Measurements from ENCODE around the gene KCNJ15.

KCNJ15 gene

GRCh38 chr21:38267991-38268863 lies 11.4 kb downstream of the KCNJ15 start:
- in situ Hi-C loops (cut with MboI; ENCODE audit: low sequenced_read_pairs) = no loop called here

DNA sequence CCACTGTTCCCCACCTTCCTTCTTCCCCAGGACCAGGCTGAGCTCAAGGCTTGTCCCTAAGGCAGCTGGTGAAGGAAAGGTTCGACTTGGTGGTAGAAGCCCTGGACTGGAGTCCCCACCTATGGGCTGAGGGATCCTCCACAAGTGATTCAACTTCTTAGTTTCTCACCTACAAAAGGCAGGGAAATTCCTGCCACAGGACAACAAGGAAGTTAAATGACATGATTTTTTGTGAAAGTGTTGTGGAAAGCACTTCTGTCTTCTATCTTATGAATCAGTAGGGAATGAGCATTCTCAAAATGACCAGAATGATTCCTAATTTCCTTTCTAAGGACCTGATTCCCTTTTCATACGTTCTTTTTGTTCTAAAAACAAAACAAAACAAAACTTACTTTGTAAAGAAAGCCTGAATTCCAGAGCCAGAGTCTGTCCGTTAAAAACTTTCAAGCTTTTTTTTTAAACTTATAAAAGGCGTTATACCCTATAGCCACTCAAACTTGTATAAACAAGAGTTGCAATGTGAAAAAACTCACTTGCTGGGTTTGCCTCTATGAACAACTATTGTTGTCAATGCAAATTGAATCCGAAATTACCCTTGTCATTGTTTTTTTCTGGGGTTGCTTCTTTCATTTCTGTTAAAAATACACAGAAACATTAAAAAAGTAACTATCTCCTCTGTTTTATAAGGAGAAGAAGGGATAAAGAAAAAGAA lies 12.2 kb downstream of the KCNJ15 start:
- in situ Hi-C loops (cut with MboI; ENCODE audit: low sequenced_read_pairs) = no loop called here

GRCh38 chr21:38269576-38269936 lies 12.8 kb downstream of the KCNJ15 start:
- in situ Hi-C loops (cut with MboI; ENCODE audit: low sequenced_read_pairs) = no loop called here

DNA sequence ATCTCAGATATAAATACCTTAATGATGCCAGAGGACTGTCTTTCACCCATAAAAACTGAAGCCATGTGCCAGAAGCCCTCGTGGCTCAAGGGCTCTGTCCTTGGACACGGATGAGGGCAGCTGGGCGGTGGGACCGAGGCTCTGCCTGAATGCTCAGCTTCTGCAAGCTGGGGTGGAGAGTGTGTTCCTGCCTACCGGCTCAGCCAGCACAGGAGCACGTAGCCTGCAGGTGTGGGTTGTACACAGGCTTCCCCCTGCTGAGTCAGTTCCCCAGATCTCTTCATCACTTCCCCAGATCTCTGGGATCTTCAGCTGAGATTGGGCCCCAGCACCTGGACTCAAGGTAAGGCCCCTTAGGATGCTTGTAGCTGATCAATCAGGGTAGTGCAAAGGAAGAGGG lies 15.4 kb downstream of the KCNJ15 start:
- in situ Hi-C loops (cut with MboI; ENCODE audit: low sequenced_read_pairs) = no loop called here

DNA sequence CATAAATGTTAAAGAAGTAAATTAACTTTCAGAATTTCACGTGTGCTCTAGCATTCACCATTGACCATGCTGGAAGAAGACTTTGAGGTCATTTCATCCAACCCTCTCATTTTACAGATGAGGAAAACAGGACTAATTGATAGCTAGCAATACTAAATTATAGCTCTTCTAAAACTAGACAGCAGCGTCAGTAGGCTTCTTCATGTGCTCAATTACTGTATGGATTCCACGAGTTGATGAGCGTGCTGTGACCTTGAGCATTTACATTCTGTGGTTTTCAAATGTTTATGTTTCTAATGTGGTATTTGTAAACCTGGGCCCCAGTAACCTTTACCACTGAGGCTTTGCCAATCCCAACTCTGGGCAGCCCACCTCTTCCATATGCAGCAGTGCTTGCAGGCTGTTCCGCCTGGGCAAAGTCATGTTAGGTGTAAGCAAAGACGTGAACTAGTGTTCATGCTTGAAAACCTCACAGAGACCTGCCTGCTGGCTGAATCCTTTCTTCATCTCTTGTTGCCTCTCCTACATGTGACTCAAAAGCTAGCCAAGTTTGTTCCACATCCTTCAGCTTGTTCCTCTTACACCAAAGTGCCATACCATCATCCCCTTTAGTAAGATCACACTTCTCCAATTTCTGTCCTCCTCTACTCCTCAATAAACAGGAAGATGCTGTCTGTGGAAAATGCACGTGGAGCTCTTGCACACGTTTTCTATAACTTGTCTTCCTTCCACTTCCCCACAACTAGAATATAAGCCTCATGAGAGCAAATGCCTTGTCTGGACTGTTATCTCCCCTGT lies 17.2 kb downstream of the KCNJ15 start:
- in situ Hi-C loops (cut with MboI; ENCODE audit: low sequenced_read_pairs) = no loop called here

DNA sequence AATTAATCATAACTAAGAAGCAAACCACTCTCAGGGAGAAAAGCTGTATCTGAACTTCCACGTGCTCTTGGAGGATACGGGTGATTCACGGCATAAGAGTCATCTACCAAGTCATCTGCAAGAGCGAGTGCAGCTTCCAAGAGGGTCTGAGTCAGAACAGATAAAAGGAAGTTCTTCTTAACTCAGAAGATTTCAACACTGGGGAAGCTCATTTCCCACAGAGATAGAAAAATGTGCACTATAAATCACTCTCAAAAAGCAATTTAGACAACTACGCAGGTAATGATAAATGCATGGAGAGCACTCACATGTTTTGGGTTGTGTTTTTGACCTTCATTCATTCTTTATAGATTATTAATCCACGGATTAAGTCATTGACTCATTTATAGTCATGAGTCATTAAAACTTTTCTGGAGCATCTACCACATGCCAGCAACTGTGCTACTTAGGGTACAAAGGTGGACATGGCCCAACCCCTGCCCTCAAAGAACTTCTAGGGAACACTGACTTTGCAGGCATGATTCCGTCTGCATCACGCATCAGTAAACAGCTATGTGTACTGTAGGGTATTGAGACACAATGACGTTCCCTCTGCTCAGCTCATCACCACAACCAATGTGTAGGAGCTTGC lies 20.8 kb downstream of the KCNJ15 start:
- in situ Hi-C loops (cut with MboI; ENCODE audit: low sequenced_read_pairs) = no loop called here

DNA sequence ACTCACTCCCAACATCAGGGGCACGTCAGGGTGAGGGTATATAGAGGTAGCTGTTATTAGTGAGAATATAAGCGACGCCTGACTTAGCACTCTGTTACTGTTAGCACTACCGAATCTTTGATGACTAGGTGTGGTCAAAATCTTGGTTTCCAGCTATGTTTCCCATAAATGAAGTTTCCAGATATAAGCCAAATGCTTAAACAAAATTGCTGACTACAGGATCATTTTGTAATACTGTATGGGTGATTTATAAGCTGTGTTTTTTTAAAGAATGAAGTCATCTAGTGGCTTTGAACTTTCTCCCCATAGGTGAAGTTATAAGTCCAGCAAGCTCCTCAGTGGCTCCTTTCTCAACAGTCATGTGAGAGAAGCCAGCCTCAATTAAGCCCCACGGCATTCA lies 23.7 kb downstream of the KCNJ15 start:
- in situ Hi-C loops (cut with MboI; ENCODE audit: low sequenced_read_pairs) = no loop called here

- in situ Hi-C loops (cut with MboI; ENCODE audit: low sequenced_read_pairs) = no loop called here
Measured at GRCh38 chr21:38280867-38281266, 24.1 kb downstream of the KCNJ15 start.

DNA sequence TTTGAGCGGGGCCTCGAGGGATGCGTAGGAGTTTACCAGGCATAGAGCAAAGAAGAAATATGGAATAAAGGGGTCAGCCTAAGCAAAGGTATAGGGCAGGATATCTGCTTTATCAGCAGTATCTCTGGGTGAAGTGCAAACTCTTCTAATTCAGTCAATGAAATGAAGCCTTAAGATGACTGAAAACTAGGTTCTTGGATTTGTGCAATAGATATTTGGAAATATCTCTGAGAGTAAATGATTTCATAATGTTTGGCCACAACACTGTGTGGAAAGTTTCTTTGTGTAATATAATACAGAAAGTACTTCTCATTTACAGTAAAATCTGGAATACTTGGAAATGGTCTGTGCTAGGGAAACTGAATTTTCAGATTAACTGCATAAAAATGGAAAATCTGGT lies 26.1 kb downstream of the KCNJ15 start:
- in situ Hi-C loops (cut with MboI; ENCODE audit: low sequenced_read_pairs) = no loop called here

GRCh38 chr21:38284216-38284615 lies 27.4 kb downstream of the KCNJ15 start:
- in situ Hi-C loops (cut with MboI; ENCODE audit: low sequenced_read_pairs) = no loop called here

DNA sequence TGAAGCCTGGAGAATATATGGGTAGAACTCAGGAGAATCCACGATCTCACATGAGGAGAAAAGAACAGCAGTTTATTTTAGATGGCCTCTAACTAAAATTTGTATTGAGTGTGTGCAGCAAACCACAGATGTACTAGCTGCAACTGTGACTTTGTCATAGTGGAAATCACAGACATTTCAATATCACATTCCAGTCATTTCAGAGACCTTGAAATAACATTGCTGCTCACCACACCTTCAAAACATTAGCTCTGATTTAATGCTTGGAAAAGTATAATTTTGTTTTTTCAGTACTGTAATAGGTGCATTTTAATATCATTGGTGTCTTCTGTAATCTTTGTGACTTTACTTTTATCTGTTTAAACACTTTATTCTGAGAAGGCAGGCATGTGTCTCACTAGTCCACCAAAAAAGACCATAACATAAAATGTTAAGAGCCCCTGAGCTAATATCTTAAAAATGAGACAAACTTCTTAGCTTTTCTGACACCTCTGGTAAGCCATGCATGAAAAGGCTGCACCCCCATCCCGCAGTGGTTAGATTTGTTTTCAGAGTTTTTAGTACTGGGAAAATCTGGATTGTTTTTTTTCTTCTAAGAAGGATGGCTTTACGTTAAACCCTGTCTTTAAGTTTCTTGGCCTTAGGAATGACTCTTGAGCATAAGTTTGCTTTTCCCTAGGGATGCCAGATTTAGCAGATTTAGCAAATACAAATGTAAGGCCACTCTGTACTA lies 30.1 kb downstream of the KCNJ15 start:
- in situ Hi-C loops (cut with MboI; ENCODE audit: low sequenced_read_pairs) = no loop called here

DNA sequence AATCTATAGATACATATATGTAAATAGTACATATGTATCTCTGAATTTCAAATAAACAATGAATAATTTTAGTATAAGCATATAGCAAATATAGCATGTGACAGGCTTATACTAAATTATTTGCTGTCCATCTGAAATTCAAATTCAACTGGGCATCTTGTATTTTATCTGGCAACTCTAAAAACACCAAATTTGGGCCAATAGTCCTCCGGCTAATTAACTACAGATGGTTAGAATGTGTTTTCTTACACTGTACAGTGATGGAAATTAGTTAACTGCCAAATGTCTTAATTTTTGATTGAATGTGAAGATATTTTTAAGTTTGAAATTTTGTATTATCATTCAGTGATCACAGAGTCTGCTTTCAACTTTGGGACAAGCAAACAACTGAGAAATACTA lies 30.7 kb downstream of the KCNJ15 start:
- in situ Hi-C loops (cut with MboI; ENCODE audit: low sequenced_read_pairs) = no loop called here

DNA sequence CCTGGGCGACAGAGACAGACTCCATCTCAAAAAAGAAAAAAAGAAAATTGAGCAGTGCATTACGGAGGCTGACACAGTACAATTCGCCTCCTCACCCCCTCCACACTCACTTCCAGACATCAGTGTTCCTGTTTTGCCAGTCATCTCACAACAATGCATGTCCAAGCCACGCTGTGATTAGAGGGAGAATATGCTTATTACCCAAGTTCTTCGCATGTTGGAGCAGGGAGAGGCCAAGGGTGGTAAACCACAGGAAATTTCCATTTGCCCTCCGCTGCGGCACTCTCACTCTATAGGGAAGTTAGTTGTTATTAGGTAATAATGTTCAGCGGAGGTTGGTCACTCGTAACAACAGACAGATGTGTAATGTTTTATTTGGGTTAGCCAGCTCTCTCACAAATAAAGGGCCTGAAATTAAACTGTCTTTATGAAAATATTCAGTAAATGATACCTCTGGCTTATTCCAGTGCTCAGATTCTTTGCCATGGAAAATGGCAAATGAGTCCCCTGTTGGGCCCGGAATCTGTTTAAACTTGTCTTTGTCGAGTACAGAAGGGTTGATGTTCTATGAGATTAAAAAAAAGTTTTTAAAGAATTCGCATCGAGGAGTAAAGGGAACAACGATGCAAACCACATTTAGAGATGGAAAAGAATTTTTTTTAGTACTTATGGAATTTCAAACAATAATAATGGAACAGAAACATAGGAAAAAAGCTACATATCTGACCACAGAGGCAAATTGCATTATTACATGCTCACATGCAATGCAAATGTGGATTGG lies 33.1 kb downstream of the KCNJ15 start:
- in situ Hi-C loops (cut with MboI; ENCODE audit: low sequenced_read_pairs) = no loop called here

DNA sequence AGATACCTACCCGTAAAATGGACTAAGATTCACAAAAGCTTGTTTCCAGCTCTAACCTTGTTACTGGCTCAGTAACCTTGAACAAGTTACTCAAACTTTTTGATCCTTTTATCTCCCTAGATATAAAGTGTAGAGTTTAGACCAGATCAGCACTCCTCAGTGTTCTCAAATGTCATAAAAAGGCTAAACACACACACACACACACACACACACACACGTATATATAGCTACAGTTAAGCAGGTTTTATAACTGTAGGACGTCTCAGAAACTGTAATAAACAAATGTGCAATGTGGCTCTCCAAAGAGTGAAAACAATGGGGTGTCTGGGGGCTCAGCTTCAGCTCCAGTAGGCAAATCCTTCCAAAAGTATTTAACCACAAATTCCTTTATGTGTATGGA lies 34.0 kb downstream of the KCNJ15 start:
- in situ Hi-C loops (cut with MboI; ENCODE audit: low sequenced_read_pairs) = no loop called here

DNA sequence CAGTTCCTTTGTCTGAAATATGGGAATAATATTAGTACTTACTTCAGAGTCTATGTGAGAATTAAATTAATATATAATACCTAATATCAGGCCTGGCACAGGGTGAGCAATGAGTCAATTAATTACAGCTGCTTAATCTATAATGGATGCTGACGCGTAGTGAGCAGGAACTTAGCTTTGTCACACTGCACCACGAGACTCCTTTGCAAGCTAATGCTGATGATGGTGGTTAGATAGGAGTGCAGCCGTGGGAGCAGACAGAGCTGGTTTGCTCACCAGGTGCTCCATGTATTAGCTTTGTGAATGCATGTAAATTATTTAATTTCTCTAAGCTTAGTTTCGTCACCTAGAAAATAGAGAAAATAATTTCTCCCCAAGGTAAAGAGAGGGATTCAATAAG lies 35.1 kb downstream of the KCNJ15 start:
- in situ Hi-C loops (cut with MboI; ENCODE audit: low sequenced_read_pairs) = no loop called here

DNA sequence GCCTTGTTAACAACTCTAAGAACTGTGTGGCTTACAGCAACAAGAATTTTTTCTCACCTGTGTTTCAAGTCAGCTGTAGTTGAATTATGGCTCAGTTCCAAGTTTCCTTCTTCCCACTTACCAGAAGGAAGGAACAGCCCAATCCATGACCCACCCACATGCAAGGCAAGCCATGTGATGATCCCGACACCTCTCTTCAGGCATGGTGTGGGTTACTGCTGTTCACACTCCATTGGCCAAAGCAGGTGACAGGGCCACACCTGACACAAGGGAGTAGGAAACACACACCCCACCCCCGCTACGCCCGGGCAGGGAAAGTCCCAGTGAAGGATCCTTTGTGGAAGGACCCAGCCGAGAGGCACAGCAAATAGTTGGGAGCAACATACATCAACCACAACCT lies 36.3 kb downstream of the KCNJ15 start:
- in situ Hi-C loops (cut with MboI; ENCODE audit: low sequenced_read_pairs) = no loop called here

- in situ Hi-C loops (cut with MboI; ENCODE audit: low sequenced_read_pairs) = no loop called here
Measured at GRCh38 chr21:38293765-38294164, 37.0 kb downstream of the KCNJ15 start.

- in situ Hi-C loops (cut with MboI; ENCODE audit: low sequenced_read_pairs) = no loop called here
Measured at GRCh38 chr21:38294609-38295008, 37.8 kb downstream of the KCNJ15 start.

- in situ Hi-C loops (cut with MboI; ENCODE audit: low sequenced_read_pairs) = no loop called here
Measured at GRCh38 chr21:38295997-38296764, 39.4 kb downstream of the KCNJ15 start.

Data from HL-60/S4 treated with retinoic acid at 250 ng/mL for 4 days and 3 days (cell line).